GM21360 (cell line): ENCODE results near the gene ALDH3B1.

Experiments
- ATAC-seq: cut with Tn5 transposase; IDR thresholded peaks from one replicate; pipeline ENCODE4 v1.9.1; 2021; ENCODE audit warnings: mild to moderate bottlenecking, moderate library complexity; ENCODE audit not compliant: unreplicated experiment

The ALDH3B1 gene

DNA sequence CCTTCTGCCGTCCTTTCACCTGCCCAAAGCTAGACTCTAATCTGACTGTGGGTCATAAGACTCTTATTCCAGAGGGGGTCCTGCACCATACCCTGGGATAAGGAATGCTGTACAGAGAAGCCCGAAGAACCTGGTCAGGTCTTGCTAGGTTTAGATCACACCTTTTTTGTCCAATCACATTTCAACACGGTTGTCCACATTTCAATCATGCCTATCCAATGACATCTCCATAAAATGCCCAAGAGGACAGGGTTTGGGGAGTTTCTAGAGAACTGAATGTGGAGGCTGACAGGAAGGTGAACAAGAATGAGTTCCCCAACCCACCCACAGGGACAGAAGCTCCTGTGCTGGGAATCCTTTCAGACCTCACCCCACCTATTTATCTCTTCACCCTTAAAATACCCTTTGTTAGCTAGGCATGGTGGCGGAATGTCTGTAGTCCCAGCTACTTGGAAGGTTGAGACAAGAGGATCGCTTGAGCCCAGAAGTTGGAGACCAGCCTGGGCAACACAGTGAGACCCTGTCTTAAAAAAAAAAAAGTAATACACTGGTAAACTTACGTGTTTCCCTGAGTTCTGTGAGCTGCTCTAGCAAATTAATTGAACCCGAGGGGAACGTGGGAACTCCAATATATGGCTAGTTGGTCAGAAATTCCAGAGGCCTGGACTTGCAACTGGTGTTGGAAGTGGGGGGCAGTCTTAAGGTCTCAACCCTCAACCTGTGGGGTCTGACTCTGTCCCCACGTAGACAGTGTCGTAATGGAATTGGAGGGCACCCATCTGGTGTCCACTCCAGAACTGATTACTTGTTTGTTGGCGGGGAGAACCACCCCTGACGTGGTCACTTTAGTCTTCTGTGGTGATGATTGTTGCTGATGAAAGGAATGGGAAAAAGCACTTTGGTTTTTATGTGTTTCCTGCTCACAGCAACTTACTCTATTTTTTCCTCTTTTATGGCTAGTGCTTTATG is 46.5 kb downstream of the ALDH3B1 start:
- ATAC-seq: no peak

GRCh38 chr11:68057807-68058206 is 47.7 kb downstream of the ALDH3B1 start:
- no peak for ATAC-seq

- no peak for ATAC-seq
These were observed 51.4 kb downstream of the ALDH3B1 start for GRCh38 chr11:68061508-68061907.

DNA sequence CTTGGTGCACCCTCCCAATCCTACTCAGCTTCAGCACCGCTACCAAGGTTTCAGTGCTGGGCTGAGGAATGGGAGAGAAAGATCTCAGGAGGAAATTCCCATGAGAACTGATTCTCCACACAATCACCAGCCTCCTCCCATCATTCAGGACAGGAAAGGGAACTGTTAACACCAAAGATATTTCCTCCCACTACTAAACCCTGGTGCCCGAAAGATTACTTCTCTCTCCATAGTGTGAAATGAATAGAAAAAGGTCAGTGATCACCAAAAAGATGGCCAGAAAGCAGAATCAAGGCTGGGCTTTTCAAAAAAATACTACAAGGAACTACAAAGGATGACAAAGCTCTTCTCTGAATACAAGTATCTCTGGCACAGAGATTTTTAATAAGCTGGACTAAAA is 54.8 kb downstream of the ALDH3B1 start:
- no peak for ATAC-seq

- ATAC-seq: no peak
These were observed 55.7 kb downstream of the ALDH3B1 start for GRCh38 chr11:68065841-68066240.

- no peak for ATAC-seq
These were observed 56.6 kb downstream of the ALDH3B1 start for GRCh38 chr11:68066742-68067141.

DNA sequence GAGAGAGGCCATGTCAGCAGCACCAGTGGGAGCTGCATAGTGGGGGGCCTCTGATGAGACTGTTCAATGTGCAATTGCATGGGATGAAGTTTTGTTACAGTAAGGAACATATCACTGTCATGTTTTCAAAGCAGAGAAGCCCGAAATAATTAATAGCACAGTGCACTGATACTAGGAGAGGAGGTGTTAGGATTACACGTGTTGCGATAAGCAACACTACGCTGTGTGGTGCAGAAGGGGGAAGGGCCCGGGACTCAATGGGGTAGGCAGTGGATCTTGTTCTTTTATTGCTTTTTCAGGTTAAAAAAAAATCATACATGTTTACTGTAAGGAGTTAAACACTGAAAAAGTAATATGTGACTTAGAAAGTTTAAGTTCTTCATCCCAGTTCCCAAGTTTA is 57.9 kb downstream of the ALDH3B1 start:
- no peak for ATAC-seq

- no peak for ATAC-seq
These were observed 61.3 kb downstream of the ALDH3B1 start for GRCh38 chr11:68071281-68072048.

GRCh38 chr11:68074584-68075352 is 64.6 kb downstream of the ALDH3B1 start:
- no peak for ATAC-seq

DNA sequence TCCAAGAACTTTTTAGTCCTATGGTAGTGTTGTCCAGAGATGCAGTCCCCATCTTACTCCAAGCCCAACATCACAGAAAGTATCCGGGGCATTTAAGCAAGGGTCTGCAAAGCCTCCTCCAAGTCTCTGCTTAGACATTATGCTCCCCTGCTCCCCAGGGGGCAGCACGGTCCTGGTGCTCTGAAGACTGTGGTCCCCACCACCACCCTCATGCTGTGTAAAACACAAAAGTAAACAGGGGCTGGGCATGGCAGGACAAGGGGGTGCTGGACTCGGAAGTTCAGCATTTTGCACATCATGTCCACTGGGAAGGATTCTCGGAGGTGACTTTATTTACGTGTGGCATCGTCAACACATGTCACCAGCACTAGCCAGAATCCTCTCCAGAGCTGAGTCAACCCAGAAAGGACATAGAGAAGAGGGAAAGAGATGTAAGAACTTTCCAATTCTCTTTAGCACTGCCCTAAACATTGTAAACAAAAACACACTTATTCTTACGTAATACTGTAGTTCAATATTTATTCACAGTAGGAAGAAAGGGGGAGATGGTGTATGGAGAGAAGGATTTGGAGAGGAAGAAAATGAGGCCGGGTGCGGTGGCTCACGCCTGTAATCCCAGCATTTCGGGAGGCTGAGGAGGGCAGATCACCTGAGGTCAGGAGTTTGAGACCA is 66.4 kb downstream of the ALDH3B1 start:
- ATAC-seq: no peak

GRCh38 chr11:68077617-68078582 is 67.8 kb downstream of the ALDH3B1 start:
- ATAC-seq: no peak
